ENCODE measurements around the gene HERC4.
"Not testable (repeated sequence)": the region's sequence is repeated elsewhere in the genome, so short reads cannot be mapped to it uniquely, and the experiment has no call there.

The HERC4 gene

DNA sequence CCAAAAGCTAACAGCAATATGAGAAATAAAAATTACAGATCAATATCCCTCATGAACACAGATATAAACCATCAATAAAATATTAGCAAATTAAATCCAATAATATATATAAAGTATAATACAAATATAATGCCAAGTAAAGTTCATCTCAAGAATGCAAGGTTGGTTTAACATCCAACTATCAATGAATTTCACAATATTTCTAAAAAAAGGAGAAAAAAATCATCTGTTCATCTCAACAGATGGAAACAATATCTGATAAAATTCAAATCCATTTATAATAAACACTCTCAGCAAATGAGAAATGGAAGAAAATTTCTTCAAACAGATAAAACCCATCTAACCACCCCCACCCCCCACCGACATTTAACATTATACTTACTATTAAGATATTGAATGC is 103.8 kb downstream of the HERC4 start:
- no peak for DNase-seq (ENCODE audit: low read depth in 4 of 4, low spot score in 1 of 4)

DNA sequence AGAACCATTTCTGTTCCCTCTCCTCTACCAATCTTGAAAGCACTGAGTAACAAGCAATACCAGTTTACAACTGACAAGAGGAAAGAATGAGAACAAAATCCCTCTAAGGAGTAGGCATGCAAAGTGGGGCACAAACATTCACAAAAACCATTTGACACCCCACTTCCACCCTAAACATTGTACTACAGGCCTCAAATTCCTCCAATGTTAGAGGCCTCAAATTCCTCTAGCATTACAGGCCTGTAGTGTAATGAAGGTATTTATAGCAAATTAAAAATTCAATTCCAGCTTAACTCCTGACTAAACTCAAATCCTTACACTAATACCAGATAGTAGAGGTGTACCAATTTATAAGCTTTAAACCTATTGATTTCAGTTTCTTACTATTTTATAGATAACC is 105.2 kb downstream of the HERC4 start:
- no peak for DNase-seq (ENCODE audit: low read depth in 4 of 4, low spot score in 1 of 4)

DNA sequence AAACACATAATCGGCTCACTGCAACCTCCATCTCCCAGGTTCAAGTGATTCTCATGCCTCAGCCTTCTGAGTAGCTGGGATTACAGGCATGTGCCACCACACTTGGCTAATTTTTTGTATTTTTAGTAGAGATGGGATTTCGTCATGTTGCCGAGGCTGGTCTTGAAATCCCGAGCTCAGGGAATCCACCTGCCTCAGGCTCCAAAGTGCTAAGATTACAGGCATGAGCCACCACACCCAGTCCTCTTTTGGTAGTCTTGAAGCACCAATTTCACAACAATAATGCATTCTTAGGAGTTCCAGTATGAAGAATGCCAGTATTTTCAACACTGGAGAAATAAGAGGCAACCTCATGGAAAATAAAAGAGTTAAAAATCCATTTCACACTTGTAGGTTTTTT is 109.0 kb downstream of the HERC4 start:
- DNase-seq (ENCODE audit: low read depth in 4 of 4, low spot score in 1 of 4) = not testable (repeated sequence)

DNA sequence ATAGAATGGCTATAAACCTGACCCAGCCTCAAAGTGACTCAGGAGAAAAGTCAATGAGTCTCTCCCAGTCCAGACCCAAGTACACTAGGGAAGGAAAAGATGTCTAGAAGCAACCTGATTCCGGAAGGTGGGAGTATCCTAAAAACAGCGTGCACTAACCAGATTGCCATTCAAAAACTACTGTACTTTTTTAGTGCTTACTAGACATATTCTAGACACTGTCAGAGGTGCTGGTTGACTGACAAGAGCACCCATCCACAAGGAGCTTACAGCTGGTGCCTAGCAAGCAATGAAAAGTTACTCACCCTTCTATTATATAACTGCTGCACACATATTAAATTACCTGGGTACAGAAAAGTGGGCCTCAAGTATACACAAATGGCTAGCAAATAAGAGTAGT is 109.6 kb downstream of the HERC4 start:
- no peak for DNase-seq (ENCODE audit: low read depth in 4 of 4, low spot score in 1 of 4)

DNA sequence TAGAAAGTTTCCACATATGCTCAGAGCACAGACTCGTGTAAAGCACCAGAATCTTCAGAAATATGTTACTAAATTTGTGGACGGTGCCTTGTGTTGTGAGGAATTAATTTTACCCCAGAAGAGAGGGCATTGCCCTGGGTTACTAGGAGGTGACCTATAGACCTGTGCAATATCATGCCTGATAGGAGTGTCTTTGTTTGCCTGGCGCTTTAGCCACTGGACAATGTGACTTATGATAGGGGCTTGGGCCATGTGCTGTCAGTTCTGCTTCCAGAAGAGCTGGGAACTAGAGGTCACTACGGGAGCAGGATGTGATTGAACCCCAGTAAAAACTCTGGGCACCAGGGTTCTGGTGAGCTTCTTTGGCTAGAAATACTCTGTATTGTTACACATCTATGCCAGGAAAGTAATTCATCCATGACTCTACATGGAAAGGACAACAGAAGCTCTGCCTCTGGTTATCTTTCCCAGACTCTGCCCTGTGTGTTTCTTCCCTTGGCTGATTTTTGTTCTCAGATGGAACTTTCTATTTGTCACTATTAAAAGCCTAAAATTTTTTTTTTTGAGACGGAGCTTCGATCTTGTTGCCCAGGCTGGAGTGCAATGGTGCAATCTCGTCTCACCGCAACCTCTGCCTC is 115.1 kb downstream of the HERC4 start:
- no peak for DNase-seq (ENCODE audit: low read depth in 4 of 4, low spot score in 1 of 4)

DNA sequence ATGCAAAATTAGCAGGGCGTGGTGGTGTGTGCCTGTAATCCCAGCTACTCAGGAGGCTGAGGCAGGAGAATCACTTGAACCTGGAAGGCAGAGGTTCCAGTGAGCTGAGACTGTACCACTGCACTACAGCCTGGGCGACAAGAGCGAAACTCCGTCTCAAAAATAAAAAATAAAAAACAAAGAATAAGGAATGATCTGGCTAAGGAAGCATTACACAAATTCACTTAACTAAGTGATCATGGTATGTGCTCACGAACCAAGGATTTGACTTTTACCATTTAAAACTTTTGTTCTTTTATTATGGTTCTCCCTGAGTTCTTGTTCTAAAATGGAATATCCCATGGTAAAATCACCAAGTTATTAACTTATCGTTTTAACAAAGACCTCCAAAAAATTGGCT is 119.5 kb downstream of the HERC4 start:
- DNase-seq (ENCODE audit: low read depth in 4 of 4, low spot score in 1 of 4) = no peak

DNA sequence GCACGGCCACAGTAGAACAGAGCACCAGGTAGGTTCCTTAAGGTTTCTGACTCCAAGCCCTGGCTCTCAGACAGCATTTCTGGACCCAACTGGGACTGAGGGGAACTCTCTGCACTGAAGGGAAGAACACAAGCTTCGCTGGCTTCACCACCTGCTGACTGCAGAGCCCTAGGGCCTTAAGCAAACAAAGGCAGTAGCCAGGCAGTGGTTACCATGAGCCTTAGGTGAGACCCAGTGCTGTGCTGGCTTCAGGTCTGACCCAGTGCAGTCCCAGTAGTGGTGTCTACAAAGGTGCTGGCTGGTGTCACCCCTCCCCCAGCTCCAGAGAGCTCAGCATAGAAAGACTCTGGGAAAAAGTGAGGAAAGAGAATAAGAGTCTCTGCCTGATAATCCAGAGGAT is 131.2 kb downstream of the HERC4 start:
- no peak for DNase-seq (ENCODE audit: low read depth in 4 of 4, low spot score in 1 of 4)

DNA sequence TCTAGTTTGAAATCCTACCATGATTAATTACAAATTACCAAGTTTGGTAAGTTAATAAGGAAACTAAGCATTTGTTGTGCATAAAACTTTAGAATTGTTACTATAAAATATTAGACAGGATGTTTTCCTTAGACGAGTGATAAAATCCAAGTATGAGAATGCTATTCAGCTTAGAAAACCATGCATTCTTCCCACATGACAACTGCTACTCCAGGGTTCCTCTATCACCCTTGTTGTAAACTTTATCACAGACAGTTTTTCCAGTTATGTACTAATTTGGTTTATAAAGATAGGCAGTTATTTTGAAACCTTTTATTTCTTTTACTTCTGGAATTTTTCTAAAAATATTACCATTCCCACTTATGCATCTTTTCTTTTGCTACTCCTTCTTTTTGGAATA is 138.7 kb downstream of the HERC4 start:
- no peak for DNase-seq (ENCODE audit: low read depth in 4 of 4, low spot score in 1 of 4)

DNA sequence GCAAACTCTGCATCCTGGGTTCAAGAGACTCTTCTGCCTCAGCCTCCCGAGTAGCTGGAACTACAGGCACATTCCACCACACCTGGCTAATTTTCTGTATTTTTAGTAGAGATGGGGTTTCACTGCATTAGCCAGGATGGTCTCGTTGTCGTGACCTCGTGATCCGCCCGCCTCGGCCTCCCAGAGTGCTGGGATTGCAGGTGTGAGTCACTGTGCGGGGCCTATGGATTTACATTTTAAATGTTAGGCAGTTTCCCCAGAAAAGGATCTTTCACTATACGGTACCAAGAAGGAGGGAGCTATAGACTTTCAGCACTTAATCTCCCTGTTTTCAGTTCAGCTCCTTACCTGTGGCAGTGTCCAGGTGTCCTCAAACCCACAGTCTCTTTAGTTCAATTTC is 139.9 kb downstream of the HERC4 start:
- DNase-seq (ENCODE audit: low read depth in 4 of 4, low spot score in 1 of 4) = no peak

DNA sequence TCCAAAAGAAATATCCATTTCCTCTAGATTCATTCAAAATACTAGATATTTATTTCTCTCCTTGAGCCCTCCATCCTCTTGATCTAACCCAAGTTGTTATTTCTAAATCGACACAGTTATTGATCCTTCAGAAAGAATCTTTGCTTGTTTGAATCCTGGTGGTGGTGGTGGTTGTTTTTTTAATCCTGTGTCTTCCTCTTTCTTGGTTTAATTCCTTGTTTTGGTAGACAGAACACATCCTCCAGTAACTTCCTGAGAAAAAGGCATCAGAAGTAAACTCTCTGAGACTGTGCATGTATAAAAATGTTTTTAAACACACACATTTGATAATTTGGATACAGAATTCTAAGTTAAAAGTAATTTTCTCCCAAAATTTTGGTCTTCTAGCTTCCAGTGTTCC is 140.7 kb downstream of the HERC4 start:
- DNase-seq (ENCODE audit: low read depth in 4 of 4, low spot score in 1 of 4) = no peak

DNA sequence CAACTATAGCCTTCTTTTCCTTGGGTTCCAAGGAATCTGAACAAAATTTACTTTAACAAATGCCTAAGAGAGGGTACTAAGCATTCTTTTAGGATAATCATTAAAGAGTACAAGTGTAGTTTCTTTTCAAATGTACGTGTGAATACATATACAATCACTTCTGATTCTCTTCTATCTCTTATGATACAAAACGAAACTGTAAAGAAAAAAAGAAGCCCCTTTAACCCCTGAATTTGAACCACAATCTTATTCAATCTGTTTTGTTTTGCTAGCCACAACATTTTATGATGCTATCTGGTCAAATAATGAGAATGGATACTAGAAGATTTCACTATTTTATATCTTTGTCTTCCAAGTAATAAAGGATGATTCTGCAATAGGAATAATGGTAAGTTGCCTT is 141.9 kb downstream of the HERC4 start:
- no peak for DNase-seq (ENCODE audit: low read depth in 4 of 4, low spot score in 1 of 4)

DNA sequence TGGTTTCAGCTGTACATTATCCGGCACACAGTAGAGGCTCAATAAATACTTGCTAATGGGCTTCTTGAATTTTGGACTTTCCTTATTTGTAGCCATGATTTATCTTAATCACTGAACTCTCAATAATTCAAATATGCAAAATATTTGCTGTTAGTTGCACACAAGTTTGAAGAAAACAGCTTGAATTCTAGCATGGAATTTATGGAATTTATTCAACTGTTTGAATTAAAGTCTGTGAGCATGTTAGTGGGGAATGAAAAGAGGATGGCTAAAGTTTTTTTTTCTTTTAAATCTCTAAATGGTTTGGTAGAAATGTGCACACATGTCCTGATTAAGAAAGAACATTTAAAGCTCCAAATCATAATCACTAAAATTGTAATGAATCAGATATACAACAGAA is 148.1 kb downstream of the HERC4 start:
- DNase-seq (ENCODE audit: low read depth in 4 of 4, low spot score in 1 of 4) = no peak

DNA sequence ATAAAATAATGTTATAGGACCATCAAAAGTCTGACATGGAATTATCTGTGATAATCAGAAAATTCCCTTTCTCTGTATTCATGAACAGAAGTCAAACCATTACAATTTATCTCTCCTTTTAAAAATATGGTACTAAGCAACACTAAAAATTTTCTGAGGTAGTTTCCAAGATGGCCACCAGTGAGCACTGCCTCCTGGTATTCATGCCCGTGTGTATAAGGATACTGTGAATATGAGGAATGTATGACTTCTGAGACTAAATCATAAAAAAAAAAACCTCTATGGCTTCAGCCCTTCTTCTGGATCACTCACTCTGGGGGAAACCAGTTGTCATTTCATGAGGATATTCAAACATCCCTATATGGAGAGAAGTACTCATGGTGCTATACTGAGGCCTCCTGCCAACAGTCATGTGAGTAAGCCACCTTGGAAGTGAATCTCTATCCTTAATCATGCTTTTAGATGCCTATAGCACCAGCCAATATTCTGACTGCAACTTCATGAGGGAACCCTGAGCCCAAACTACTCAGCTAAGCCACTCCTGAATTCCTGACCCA is 149.6 kb downstream of the HERC4 start:
- no peak for DNase-seq (ENCODE audit: low read depth in 4 of 4, low spot score in 1 of 4)

DNA sequence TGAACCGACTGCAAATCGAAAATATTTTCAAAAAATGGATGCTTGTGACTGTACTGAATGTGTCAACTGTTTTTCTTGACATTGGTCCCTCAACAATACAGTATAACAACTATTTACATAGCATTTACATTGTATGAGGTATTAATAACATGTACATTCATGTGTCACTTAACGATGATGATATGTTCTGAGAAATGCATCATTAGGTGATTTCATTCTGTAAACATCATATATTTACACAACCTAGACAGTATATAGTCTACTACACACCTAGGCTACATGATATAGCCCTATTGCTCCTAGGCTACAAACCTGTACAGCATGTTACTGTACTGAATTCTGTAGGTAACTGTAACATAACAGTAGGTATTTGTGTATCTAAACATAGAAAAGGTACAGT is 150.9 kb downstream of the HERC4 start:
- DNase-seq (ENCODE audit: low read depth in 4 of 4, low spot score in 1 of 4) = no peak

DNA sequence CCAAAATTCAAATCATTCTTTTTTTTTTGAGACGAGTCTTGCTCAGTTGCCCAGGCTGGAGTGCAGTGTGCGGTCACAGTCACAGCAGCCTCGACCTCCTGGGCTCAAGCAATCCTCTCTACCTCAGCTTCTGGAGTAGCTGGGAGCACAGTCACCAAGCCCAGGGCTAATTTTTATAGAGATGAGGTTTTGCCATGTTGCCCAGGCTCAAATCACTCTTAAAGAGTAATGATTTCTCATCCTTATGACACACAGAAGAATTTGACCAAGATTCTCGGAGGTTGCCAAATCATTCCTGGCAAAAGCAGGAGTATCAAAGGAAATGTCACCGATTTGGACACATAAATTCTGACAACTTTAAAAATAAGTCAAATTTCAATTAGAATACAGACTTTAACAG is 151.5 kb downstream of the HERC4 start:
- DNase-seq (ENCODE audit: low read depth in 4 of 4, low spot score in 1 of 4) = no peak

DNA sequence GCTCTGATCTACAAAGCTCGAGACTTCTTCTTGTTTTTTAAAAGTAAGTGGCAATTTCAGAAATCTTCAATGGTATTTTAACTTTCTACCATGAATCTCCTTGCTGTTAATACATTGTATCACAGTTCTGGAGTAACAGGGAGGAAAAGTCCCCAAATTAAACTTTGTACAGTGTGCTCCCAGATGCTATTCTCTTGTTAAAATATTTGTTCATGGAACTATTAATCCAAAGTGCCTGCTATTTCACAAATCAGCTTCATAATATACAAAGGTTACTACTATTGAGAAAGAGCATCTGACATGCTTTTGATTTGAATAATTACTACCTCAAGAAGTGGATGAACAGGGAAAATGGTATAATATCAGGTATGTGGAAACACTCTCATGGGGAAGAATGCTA is 154.0 kb downstream of the HERC4 start:
- DNase-seq (ENCODE audit: low read depth in 4 of 4, low spot score in 1 of 4) = no peak

DNA sequence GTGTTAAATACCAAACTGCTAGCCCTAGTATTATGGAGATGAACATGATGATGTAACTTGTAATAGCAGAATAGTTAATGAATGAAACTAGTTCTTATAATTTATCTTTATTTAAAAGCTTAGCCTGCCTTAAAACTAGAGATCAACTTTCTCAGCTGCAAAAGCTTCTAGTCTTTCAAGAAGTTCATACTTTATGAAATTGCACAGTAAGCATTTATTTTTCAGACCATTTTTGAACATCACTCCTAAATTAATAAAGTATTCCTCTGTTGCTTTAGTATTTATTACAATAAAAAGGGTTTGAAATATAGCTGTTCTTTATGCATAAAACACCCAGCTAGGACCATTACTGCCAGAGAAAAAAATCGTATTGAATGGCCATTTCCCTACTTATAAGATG is 157.4 kb downstream of the HERC4 start:
- DNase-seq (ENCODE audit: low read depth in 4 of 4, low spot score in 1 of 4) = no peak

DNA sequence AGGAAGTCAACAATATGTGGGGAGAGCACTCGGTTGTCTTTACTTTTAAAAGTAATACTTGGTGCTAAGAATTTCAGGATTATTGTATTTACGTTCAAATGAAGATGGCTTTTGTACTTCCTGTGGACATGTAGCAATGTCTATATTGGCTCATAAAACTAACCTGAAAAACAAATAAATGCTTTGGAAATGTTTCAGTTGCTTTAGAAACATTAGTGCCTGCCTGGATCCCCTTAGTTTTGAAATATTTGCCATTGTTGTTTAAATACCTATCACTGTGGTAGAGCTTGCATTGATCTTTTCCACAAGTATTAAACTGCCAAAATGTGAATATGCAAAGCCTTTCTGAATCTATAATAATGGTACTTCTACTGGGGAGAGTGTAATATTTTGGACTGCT is 157.9 kb downstream of the HERC4 start:
- no peak for DNase-seq (ENCODE audit: low read depth in 4 of 4, low spot score in 1 of 4)

DNA sequence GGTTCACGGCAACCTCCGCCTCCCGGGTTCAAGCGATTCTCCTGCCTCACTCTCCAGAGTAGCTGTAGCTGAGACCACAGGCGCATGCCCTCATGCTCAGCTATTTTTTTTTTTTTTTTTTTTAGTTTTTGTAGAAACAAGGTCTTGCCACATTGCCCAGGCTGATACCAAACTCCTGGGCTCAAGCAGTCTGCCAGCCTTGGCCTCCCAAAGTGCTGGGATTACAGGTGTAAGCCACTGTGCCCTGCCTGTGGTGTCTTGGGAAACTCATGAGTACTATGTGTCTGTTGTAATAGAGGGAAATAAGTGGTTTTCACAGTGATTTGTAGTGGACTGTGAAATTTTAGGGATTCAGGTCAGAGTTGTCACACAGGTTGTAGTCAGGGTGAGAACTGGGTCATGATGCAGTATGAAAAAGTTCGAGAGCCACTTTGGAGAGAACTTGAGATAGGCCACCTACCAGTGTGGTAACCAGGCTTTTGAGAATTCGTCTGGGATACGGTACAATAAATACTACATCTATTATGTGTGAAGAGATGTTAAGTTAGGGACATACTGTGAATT is 160.2 kb downstream of the HERC4 start:
- DNase-seq (ENCODE audit: low read depth in 4 of 4, low spot score in 1 of 4) = no peak

DNA sequence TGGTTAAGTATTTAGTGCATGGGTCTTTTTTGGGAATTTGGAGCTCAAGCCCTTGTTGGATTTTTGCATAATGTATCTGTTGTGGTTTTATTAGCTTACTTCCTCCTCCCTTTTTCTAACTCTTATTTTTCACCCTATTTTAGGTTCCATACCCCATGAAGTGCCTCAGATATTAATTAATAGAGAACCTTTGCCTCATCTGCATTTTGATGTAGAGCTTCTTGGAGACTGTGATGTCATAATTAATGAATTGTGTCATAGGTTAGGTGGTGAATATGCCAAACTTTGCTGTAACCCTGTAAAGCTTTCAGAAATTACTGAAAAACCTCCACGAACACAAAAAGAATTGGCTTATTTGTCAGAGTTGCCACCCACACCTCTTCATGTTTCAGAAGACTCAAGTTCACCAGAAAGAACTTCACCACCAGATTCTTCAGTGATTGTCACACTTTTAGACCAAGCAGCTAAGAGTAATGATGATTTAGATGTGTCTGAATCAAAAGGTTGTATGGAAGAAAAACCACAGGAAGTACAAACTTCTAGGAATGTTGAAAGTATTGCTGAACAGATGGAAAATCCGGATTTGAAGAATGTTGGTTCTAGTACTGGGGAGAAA is 162.6 kb downstream of the HERC4 start:
- no peak for DNase-seq (ENCODE audit: low read depth in 4 of 4, low spot score in 1 of 4)

DNA sequence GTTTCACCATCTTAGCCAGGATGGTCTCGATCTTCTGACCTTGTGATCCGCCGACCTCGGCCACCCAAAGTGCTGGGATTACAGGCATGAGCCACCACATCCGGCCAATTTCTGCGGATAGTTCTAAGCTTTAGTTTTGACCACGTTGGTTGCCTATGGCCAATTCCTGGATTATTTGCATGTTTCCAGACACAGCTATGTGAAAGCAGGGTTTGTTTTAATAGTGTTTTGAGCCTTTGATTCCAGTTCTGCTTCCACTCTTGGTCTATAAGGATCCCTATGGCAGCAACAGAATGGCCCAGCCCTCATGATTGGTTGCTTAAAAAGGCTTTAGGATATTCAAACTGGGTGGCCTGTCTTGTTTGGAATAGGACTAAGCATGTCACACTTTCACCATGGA is 171.5 kb downstream of the HERC4 start:
- no peak for DNase-seq (ENCODE audit: low read depth in 4 of 4, low spot score in 1 of 4)

DNA sequence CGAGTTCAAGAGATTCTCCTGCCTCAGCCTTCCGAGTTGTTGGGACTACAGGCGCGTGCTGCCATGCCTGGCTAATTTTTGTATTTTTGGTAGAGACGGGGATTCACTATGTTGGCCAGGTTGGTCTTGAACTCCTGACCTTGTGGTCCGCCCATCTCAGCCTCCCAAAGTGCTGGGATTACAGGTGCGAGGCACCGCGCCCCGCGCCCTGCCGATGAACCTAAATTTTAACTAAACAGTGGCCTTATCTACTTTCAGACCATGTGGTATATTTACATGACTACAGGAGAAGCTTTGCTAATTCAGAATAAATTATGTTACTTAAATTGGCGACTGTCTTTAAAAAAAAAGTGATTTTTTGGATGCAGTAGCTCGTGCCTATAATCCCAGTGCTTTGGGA is 181.4 kb downstream of the HERC4 start:
- DNase-seq (ENCODE audit: low read depth in 4 of 4, low spot score in 1 of 4) = no peak

Measured in stimulated activated CD4-positive, alpha-beta T cell treated with anti-CD3 and anti-CD28 coated beads, Interleukin-1b, Interleukin-23, amount 100 ng/mL, for 24 hours (primary cell).